OCI-LY3 (cell line): Measurements from ENCODE around the gene PIK3C2G.

Experiments
- H2AFZ ChIP-seq: fragments of 200-600, 300-600 bp; shearing (Covaris generic); 2 replicates; pipeline ENCODE4 v1.6.0; 2014; ENCODE audit warnings: antibody characterized with exemption, low read depth, low read length
- H3K27ac ChIP-seq: fragments of 200-600, 300-600 bp; sonication (generic); 2 replicates; pipeline ENCODE4 v1.5.1; 2014; ENCODE audit warnings: mild to moderate bottlenecking, low read length, moderate library complexity, mixed read lengths
- H3K27me3 ChIP-seq: fragments of 200-600, 300-600 bp; sonication (generic); 2 replicates; pipeline ENCODE4 v1.6.1; 2014; ENCODE audit warnings: low read depth, low read length, mixed read lengths
- H3K36me3 ChIP-seq: fragments of 200-600, 300-600 bp; sonication (generic); replicated peaks from 2 replicates; pipeline ENCODE3; 2014; ENCODE audit warnings: low read depth, low read length, mixed read lengths
- H3K4me1 ChIP-seq: fragments of 300-600, 200-600 bp; sonication (generic); 2 replicates; pipeline ENCODE4 v1.6.1; 2014; ENCODE audit warnings: low read length, mixed read lengths
- H3K4me2 ChIP-seq: fragments of 200-600, 300-600 bp; sonication (generic); 2 replicates; pipeline ENCODE4 v1.6.1; 2014; ENCODE audit warnings: low read length, mixed read lengths
- H3K4me3 ChIP-seq: fragments of 300-600, 200-600 bp; sonication (generic); 2 replicates; pipeline ENCODE4 v1.5.1; 2014; ENCODE audit warnings: antibody characterized with exemption, mild to moderate bottlenecking, low read length, moderate library complexity
- H3K79me2 ChIP-seq: fragments of 300-600, 200-600 bp; shearing (Covaris generic); 2 replicates; pipeline ENCODE4 v1.6.1; 2014; ENCODE audit warnings: mild to moderate bottlenecking, low read length, mixed read lengths
- H3K9ac ChIP-seq: fragments of 300-600, 200-600 bp; shearing (Covaris generic); 2 replicates; pipeline ENCODE4 v1.6.0; 2014; ENCODE audit warnings: mild to moderate bottlenecking, low read length, moderate library complexity
- H3K9me3 ChIP-seq: fragments of 200-600, 300-600 bp; shearing (Covaris generic); 2 replicates; pipeline ENCODE4 v1.6.1; 2014; ENCODE audit warnings: low read length, mixed read lengths; ENCODE audit not compliant: insufficient read depth
- H4K20me1 ChIP-seq: fragments of 200-600, 300-600 bp; sonication (generic); 2 replicates; pipeline ENCODE4 v1.6.1; 2016; ENCODE audit warnings: low read length, mixed read lengths; ENCODE audit not compliant: insufficient read depth
- EZH2phosphoT487 ChIP-seq: fragments of 200-600 bp; shearing (Covaris generic); IDR thresholded peaks from 2 replicates; pipeline ENCODE4 v1.6.1; 2018; ENCODE audit warnings: antibody characterized with exemption, mixed run types, low read depth
- TF ChIP-seq, protein P1 (sequence below): fragments of 200-600, 300-600 bp; sonication (generic); IDR thresholded peaks from 2 replicates; pipeline ENCODE4 v1.5.1; 2014; ENCODE audit warnings: antibody characterized with exemption, low read length, low read depth

PIK3C2G gene

DNA sequence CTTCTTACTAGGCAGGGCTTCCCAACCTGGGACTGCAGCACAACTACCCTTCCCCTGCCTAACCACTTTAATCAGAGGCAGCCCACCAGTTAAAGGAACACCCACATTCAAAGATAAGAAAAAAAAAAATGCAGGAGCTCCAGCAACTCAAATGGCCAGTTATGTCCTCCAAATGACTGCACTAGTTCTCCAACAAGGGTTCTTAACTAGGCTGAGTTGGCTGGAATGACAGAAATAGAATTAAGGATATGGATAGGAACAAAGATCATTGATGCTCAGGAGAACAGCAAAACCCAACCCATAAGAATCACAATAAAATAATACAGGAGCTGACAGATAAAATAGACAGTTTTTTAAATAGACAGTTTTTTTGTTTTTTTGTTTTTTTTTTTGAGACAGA, 322.3 kb downstream of the PIK3C2G start:
- H3K27ac ChIP-seq, result no peak overlapping the region
- H3K9ac ChIP-seq, result no peak overlapping the region
- no peaks in the 10 kb centered on the region for H3K9me3 ChIP-seq
- H3K36me3 ChIP-seq, result no peaks in the 10 kb centered on the region
- H3K4me1 ChIP-seq, result no peaks in the 10 kb centered on the region
- TF ChIP-seq EZH2phosphoT487, result no peak
- TF ChIP-seq, protein P1, sequence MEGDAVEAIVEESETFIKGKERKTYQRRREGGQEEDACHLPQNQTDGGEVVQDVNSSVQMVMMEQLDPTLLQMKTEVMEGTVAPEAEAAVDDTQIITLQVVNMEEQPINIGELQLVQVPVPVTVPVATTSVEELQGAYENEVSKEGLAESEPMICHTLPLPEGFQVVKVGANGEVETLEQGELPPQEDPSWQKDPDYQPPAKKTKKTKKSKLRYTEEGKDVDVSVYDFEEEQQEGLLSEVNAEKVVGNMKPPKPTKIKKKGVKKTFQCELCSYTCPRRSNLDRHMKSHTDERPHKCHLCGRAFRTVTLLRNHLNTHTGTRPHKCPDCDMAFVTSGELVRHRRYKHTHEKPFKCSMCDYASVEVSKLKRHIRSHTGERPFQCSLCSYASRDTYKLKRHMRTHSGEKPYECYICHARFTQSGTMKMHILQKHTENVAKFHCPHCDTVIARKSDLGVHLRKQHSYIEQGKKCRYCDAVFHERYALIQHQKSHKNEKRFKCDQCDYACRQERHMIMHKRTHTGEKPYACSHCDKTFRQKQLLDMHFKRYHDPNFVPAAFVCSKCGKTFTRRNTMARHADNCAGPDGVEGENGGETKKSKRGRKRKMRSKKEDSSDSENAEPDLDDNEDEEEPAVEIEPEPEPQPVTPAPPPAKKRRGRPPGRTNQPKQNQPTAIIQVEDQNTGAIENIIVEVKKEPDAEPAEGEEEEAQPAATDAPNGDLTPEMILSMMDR, result no peak
- H3K4me2 ChIP-seq, result no peak overlapping the region
- no peaks in the 10 kb centered on the region for H3K27me3 ChIP-seq
- H3K79me2 ChIP-seq, result no peaks in the 10 kb centered on the region
- H4K20me1 ChIP-seq, result no peaks in the 10 kb centered on the region
- no peak overlapping the region for H2AFZ ChIP-seq
- H3K4me3 ChIP-seq, result no peak overlapping the region

DNA sequence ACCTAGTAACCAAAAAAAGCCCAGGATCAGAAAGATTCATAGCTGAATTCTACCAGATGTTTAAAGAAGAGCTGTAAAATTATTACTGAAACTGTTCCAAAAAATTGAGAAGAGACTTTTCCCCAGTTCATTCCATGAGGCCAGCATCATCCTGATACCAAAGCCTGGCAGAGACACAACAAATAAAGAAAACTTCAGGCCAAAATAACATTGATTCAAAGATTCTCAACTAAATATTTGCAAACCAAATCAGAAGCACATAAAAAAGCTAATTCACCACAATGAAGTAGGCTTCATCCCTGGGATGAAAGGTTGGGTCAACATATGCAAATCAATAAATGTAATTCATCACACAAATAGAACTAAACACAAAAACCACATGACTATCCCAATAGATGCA, 325.3 kb downstream of the PIK3C2G start:
- Histone ChIP-seq H3K4me1 (no peaks in the 10 kb centered on the region), H3K4me3 (no peak overlapping the region), H3K36me3 (no peaks in the 10 kb centered on the region), H3K27ac (no peak overlapping the region), H3K4me2 (no peak overlapping the region), H3K27me3 (no peaks in the 10 kb centered on the region), H3K9ac (no peak overlapping the region), H4K20me1 (no peaks in the 10 kb centered on the region), H2AFZ (no peak overlapping the region), H3K79me2 (no peaks in the 10 kb centered on the region), H3K9me3 (no peaks in the 10 kb centered on the region)
- TF ChIP-seq EZH2phosphoT487, result no peak

- no peaks in the 10 kb centered on the region for H3K27me3 ChIP-seq
- H3K4me1 ChIP-seq, result no peaks in the 10 kb centered on the region
- H3K9ac ChIP-seq, result no peak overlapping the region
- H4K20me1 ChIP-seq, result no peaks in the 10 kb centered on the region
- no peak overlapping the region for H3K4me2 ChIP-seq
- no peaks in the 10 kb centered on the region for H3K79me2 ChIP-seq
- H2AFZ ChIP-seq, result no peak overlapping the region
- no peaks in the 10 kb centered on the region for H3K36me3 ChIP-seq
- no peak for TF ChIP-seq EZH2phosphoT487
- TF ChIP-seq, protein P1, result no peak
- H3K4me3 ChIP-seq, result no peak overlapping the region
- H3K9me3 ChIP-seq, result no peaks in the 10 kb centered on the region
- H3K27ac ChIP-seq, result no peak overlapping the region
Observed at GRCh38 chr12:18589316-18589715, 328.0 kb downstream of the PIK3C2G start.

- Histone ChIP-seq H3K9me3 (no peaks in the 10 kb centered on the region), H3K27me3 (no peaks in the 10 kb centered on the region), H3K79me2 (no peaks in the 10 kb centered on the region), H3K36me3 (no peaks in the 10 kb centered on the region), H3K27ac (no peak overlapping the region), H3K4me2 (no peak overlapping the region), H3K4me3 (no peak overlapping the region), H3K9ac (no peak overlapping the region), H3K4me1 (no peaks in the 10 kb centered on the region), H4K20me1 (no peaks in the 10 kb centered on the region), H2AFZ (no peak overlapping the region)
- TF ChIP-seq EZH2phosphoT487, result no peak
- TF ChIP-seq, protein P1, result no peak
Observed at GRCh38 chr12:18591473-18591872, 330.2 kb downstream of the PIK3C2G start.

DNA sequence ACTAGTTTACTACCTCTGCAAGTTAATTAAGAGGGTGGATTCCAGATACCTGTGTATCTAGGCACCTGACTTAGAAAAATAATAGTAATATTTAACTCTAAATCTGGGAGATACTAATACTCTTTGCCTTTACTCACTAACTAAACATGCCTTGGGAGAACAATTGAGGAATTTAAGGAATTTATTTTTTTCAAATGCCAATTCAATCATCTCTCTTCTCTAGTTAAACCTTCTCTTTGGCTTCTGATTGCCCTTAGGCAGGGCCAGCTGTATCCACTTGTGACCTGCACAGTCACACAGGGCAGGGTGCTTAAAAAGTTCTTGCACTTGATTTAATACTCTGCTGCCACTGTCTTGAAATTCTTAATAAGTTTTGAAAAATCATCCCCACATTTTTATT, 334.1 kb downstream of the PIK3C2G start:
- TF ChIP-seq, protein P1, result no peak
- TF ChIP-seq EZH2phosphoT487, result no peak
- Histone ChIP-seq H3K4me2 (no peak overlapping the region), H3K9ac (no peak overlapping the region), H3K4me1 (no peaks in the 10 kb centered on the region), H4K20me1 (no peaks in the 10 kb centered on the region), H3K27ac (no peak overlapping the region), H3K9me3 (no peaks in the 10 kb centered on the region), H3K36me3 (no peaks in the 10 kb centered on the region), H3K27me3 (no peaks in the 10 kb centered on the region), H3K79me2 (no peaks in the 10 kb centered on the region), H2AFZ (no peak overlapping the region), H3K4me3 (no peak overlapping the region)
